Lung microvascular endothelial cell (primary cell): ENCODE data around the gene OR1A1. TPM values are rescaled to one million over a fixed set of nuclear protein-coding genes. Genes with fewer than 3 reads are reported as not detected.
"Not testable (repeated sequence)": the region's sequence is repeated elsewhere in the genome, so short reads cannot be mapped to it uniquely, and the experiment has no call there.

Experiments
- DNase-seq, 2 donors: peaks; one replicate each; pipeline versions ENCODE4 v3.0.0 to v3.0.0-alpha.2; 2010; ENCODE audit warnings: low read depth in 2 of 2
- total RNA-seq: library from RNA; depleted of rRNA; stranded (reverse); fragments of >200 nt; gene quantifications from 2 replicates; pipeline ENCODE4 v1.2.1, GENCODE V29; 2014

Gene OR1A1, protein sequence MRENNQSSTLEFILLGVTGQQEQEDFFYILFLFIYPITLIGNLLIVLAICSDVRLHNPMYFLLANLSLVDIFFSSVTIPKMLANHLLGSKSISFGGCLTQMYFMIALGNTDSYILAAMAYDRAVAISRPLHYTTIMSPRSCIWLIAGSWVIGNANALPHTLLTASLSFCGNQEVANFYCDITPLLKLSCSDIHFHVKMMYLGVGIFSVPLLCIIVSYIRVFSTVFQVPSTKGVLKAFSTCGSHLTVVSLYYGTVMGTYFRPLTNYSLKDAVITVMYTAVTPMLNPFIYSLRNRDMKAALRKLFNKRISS
- total RNA-seq: not detected in 2 replicates

DNA sequence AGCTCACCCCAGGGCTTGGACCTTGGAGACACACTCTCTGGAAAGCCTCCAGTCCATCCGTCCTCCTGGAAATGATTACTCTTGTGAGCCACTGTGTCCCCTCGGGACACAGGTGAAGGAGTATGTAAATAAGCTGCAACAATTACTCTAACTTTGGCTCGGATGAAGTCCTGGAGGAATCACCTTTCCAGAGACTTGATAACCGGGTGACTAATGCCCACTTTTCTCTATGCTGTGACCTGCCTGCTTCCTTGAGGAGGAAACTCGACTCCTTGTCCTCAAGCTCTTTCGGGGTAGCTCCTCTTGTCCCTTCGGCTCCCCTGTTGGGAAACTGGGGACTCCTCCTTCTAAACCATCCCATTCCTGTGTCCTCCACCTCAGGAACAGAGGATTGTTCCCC, at the start of gene OR1A1:
TSS of gene OR1A1 (plus strand) at position 301 of the 400 bp plus-strand sequence. CDS start 7,954 bp downstream, outside the sequence.
- DNase-seq: no peak

- DNase-seq: no peak
Measured at GRCh38 chr17:3167574-3167973, 39.9 kb upstream of the OR1A1 start.

DNA sequence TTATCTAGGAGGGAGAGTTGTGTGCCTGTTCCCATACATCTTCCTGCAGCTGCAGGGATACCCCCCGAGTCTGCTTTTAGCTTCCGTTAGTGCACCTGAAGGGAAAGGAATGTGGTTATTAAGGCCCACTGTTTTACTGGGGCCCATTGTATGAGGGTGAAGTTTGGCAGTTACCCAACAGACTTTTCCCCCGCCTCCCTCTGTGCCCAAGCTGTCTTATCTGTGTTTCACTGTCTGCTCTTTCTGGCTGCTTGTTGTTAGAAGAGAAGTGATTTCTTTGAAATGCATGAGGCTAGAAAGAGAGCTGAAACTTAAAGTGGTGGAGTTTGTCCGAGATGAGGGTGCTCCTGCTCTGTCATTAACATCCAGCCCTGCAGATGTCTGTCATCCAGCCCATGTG, 17.5 kb upstream of the OR1A1 start:
- no peak for DNase-seq

- DNase-seq: no peak
Measured at GRCh38 chr17:3197219-3197618, 10.2 kb upstream of the OR1A1 start, which contains the start of gene OR1A2. OR1A2 (plus strand) TSS chr17:3197519; CDS start chr17:3197519, 0 bp downstream.

DNA sequence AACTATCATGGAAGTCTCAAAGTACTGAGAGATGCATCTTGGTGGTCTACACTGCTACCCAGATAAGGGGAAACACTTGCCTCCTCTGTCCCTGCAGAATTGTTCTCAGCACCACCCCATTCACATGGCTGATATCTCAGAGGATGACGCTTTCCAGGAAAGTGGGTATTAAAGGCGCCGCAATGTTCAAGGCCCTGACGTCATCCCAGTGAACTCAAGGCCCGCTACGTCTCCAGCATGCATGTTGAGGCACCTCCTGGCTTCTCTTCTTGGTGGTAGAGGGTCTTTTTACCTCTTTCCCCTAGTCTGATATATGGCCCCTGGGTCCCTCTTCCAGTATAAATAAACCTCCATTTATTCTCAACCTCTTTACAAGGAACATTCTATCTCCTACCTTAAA, 1.0 kb downstream of the OR1A1 start:
- no peak for DNase-seq

- no peak for DNase-seq
Measured at GRCh38 chr17:3213001-3213400, 5.5 kb downstream of the OR1A1 start.

GRCh38 chr17:3213587-3213986, 6.1 kb downstream of the OR1A1 start:
- no peak for DNase-seq

DNA sequence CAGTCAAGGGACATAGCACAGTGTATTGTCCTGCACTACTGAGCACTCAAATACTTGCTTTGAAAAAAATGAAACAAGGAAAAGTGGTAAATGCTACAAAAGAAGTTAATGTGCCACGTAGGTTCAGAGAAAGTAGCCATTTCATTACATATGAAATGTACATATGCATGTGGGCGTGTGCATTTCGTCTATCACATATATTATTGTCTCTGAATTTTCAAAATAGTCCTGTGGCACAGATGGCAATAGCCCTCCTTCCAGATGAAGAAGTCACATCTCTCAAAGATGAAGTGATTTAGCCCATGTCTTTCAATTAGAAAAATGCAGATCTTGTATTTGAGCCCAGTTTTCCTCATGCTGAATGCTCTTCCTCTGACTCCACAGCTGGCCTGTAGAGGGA, 12.5 kb downstream of the OR1A1 start:
- DNase-seq: not testable (repeated sequence)

- no peak for DNase-seq
Measured at GRCh38 chr17:3221850-3222249, 14.4 kb downstream of the OR1A1 start.

- no peak for DNase-seq
Measured at GRCh38 chr17:3222505-3222904, 15.0 kb downstream of the OR1A1 start.

DNA sequence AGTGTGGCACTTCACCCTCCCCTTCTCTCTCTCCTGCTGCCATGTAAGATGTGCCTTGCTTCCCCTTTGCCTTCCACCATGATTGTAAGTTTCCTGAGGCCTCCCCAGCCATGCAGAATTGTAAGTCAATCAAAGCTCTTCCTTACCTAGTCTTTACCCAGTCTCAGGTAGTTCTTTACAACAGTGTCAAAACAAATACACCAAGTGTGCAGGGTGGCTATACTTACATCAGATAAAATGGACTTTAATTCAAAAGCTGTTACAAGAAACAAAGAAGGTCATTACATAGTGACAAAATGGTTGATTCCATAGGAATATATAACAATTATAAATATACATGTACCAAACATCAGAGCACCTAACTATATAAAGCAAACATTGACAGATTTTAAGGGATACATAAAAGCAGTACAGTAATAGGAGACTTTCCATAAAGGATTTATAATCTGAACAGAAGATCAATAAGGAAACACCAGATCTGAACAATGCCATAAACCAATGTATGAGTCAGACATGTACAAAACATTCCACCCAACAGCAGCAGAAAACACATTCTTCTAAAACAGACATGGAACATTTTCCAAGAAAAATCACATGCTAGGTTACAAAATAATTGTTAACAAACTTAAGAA, 17.4 kb downstream of the OR1A1 start:
- DNase-seq: not testable (repeated sequence)

DNA sequence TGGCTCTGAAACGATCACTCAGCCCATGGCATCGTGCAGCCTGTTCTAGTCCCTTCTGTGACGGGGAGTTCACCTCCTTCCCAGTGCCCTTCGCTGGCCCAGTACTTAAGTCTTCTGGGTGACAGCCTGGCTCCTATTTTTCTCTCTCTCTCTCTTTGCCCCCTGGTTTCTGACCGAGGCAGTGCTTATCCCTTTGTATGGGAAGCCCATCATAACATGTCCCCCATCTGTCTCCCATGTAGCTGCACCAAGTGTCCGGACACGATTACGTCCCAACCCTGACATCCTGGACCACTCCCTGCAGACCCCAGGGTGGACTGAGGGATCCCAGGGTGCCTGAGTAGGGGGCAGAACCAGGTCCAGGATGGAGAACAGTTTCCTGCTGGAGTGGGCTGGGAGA, 24.8 kb downstream of the OR1A1 start:
- not testable (repeated sequence) for DNase-seq

- DNase-seq: not testable (repeated sequence)
Measured at GRCh38 chr17:3238685-3239084, 31.2 kb downstream of the OR1A1 start.

DNA sequence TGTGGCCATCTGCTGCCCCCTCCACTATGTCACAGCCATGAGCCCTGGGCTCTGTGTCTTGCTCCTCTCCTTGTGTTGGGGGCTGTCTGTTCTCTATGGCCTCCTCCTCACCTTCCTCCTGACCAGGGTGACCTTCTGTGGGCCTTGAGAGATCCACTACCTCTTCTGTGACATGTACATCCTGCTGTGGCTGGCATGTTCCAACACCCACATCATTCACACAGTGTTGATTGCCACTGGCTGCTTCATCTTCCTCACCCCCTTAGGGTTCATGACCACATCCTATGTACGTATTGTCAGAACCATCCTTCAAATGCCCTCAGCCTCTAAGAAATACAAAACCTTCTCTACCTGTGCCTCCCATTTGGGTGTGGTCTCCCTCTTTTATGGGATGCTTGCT, 33.6 kb downstream of the OR1A1 start:
- DNase-seq: not testable (repeated sequence)

DNA sequence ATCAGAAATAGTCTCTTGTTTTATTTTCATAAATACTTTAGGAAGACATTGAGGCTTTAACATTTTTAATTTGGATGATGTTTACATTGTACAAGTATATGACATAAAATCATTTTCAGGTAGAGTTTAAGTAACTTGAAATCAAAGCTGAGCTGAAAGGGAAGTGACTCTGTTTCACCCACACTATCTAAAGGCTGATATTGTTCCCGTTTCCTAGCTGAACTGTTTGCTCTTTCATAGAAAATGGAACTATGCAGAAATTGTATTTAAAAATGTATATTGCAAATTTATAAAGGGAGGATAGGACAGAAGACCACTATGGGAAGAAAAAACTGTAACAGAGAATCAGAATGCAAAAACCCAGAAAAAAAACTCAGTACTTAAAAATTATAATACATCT, 37.4 kb downstream of the OR1A1 start:
- DNase-seq: not testable (repeated sequence)

DNA sequence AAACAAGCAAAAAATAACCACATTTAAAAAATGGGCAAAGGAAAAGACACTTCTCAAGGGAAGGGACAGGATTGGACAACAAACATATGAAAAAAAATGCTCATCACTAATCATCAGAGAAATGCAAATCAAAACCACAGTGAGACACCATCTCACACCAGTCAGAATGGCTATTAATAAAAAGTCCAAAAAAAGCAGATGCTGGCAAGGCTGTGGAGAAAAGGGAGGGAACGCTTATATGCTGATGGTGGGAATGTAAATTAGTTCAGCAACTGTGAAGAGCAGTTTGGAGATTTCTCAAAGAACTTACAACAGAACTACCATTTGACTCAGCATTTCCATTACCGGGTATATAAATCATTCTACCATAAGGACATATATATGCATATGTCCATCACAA, 41.5 kb downstream of the OR1A1 start:
- not testable (repeated sequence) for DNase-seq

GRCh38 chr17:3256575-3256974, 49.1 kb downstream of the OR1A1 start:
- DNase-seq: no peak

DNA sequence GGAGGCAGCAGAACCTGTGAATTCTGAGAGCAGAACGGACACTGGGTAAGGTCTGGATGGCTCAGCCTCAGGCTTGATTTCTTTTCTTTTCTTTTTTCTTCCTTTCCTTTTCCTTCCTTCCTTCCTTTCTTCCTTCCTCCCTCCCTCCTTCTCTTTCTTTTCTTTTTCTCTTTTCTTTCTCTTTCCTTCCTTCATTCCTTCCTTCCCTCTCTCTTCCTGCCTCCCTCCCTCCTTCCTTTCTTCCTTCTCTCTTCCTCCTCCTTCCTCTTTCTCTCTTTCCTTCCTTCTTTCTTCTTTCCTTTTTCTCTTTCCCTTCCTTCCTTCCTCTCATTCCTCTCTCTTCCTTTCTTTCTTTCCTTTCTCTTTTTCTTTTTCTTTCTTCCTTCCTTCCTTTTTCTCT, 52.7 kb downstream of the OR1A1 start:
- DNase-seq: no peak

DNA sequence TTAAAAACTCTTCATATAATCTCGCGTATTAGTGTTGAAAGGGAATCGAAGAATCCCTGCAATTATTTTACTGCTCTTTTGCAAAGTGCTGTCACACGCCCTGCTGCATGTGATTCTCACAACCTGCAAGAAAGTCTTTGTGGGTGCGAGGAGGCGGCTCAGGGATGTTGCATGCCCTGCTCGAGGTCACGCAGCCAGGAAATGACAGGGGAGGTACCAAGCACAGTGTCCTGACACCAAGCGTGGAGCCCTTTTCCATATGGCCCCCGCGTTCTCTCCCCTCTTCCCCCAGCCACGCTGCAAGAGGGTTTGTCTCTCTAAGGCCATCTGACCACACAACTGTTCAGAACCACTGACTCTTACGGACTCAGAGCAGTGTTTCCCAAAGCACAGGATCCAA, 53.1 kb downstream of the OR1A1 start:
- no peak for DNase-seq
